HepG2 (cell line): ENCODE measurements around the gene RPRD2. TPM values are rescaled to one million over a fixed set of nuclear protein-coding genes. Genes with fewer than 3 reads are reported as not detected.

Source experiments
- ARHGAP35 ChIP-seq: sonication (generic); formaldehyde crosslinking; IDR thresholded peaks from 2 replicates; pipeline ENCODE4 v1.9.0; 2022; ENCODE audit warnings: mild to moderate bottlenecking, inconsistent platforms, moderate library complexity, missing genetic modification reagents, borderline replicate concordance
- CHD4 ChIP-seq: fragments of 200-600 bp; sonication (generic); IDR thresholded peaks from 2 replicates; pipeline ENCODE4 v1.7.0; 2017; ENCODE audit warnings: mild to moderate bottlenecking, low read length, borderline replicate concordance
- DRAP1 ChIP-seq: IDR thresholded peaks from 2 replicates; pipeline ENCODE4 v1.6.1; 2016; ENCODE audit warnings: missing genetic modification reagents, missing compliant biosample characterization
- ETV6 ChIP-seq: sonication (generic); formaldehyde crosslinking; conservative IDR thresholded peaks from 2 replicates; pipeline ENCODE4 v1.4.0; 2020; ENCODE audit warnings: missing genetic modification reagents
- FOXO1 ChIP-seq: sonication (generic); formaldehyde crosslinking; IDR thresholded peaks from 2 replicates; pipeline ENCODE4 v1.4.0; 2020; ENCODE audit warnings: missing genetic modification reagents
- JUND ChIP-seq: sonication (generic); formaldehyde crosslinking; IDR thresholded peaks from 2 replicates; pipeline ENCODE4 v1.8.0; 2022; ENCODE audit warnings: mild to moderate bottlenecking, missing genetic modification reagents
- MAF1 ChIP-seq: sonication (generic); formaldehyde crosslinking; IDR thresholded peaks from 2 replicates; pipeline ENCODE4 v1.5.0; 2020; ENCODE audit warnings: missing genetic modification reagents, borderline replicate concordance
- MIER2 ChIP-seq: IDR thresholded peaks from 2 replicates; pipeline ENCODE4 v1.6.1; 2016; ENCODE audit warnings: missing biosample characterization, missing genetic modification reagents
- MLX ChIP-seq: IDR thresholded peaks from 2 replicates; pipeline ENCODE4 v1.6.1; 2016
- MXI1 ChIP-seq: IDR thresholded peaks from 3 replicates; pipeline ENCODE4 v1.6.1; 2012; ENCODE audit warnings: low read depth, low read length, inconsistent platforms, borderline replicate concordance
- MZF1 ChIP-seq: sonication (generic); formaldehyde crosslinking; IDR thresholded peaks from 2 replicates; pipeline ENCODE4 v1.8.1; 2023; ENCODE audit warnings: mild to moderate bottlenecking, missing genetic modification reagents, borderline replicate concordance
- NFYB ChIP-seq: sonication (generic); formaldehyde crosslinking; IDR thresholded peaks from 2 replicates; pipeline ENCODE4 v1.4.0; 2020; ENCODE audit warnings: missing genetic modification reagents
- RBAK ChIP-seq: sonication (generic); formaldehyde crosslinking; IDR thresholded peaks from 2 replicates; pipeline ENCODE4 v1.5.1; 2020; ENCODE audit warnings: mild to moderate bottlenecking, missing genetic modification reagents
- RORA ChIP-seq: sonication (generic); formaldehyde crosslinking; IDR thresholded peaks from 2 replicates; pipeline ENCODE4 v1.5.0; 2020; ENCODE audit warnings: mild to moderate bottlenecking, missing genetic modification reagents, moderate library complexity
- SOX5 ChIP-seq: IDR thresholded peaks from 2 replicates; pipeline ENCODE4 v1.6.1; 2016; ENCODE audit warnings: borderline replicate concordance
- TBP ChIP-seq: sonication (generic); formaldehyde crosslinking; IDR thresholded peaks from 2 replicates; pipeline ENCODE4 v1.5.0; 2020; ENCODE audit warnings: missing genetic modification reagents
- ZBTB25 ChIP-seq: IDR thresholded peaks from 2 replicates; pipeline ENCODE4 v1.6.1; 2018; ENCODE audit warnings: missing genetic modification reagents
- ZFP36 ChIP-seq: fragments of 150-350 bp; IDR thresholded peaks from 2 replicates; pipeline ENCODE4 v1.6.1; 2018; ENCODE audit warnings: borderline replicate concordance, low read length, low read depth; ENCODE audit not compliant: partially characterized antibody
- ZKSCAN5 ChIP-seq: sonication (generic); formaldehyde crosslinking; IDR thresholded peaks from 2 replicates; pipeline ENCODE4 v1.5.1; 2020; ENCODE audit warnings: mild to moderate bottlenecking, missing genetic modification reagents
- ZNF10 ChIP-seq: sonication (generic); formaldehyde crosslinking; IDR thresholded peaks from 2 replicates; pipeline ENCODE4 v1.4.0; 2020; ENCODE audit warnings: mild to moderate bottlenecking, low read depth, missing genetic modification reagents, borderline replicate concordance
- ZNF30 ChIP-seq: sonication (generic); formaldehyde crosslinking; IDR thresholded peaks from 2 replicates; pipeline ENCODE4 v1.5.0; 2020; ENCODE audit warnings: mild to moderate bottlenecking, missing genetic modification reagents
- ZNF367 ChIP-seq: sonication (generic); formaldehyde crosslinking; IDR thresholded peaks from 2 replicates; pipeline ENCODE4 v1.4.0; 2020; ENCODE audit warnings: missing genetic modification reagents, borderline replicate concordance
- ZNF446 ChIP-seq: sonication (generic); formaldehyde crosslinking; IDR thresholded peaks from 2 replicates; pipeline ENCODE4 v1.5.0; 2020; ENCODE audit warnings: mild to moderate bottlenecking, missing genetic modification reagents
- ZSCAN12 ChIP-seq: sonication (generic); formaldehyde crosslinking; IDR thresholded peaks from 2 replicates; pipeline ENCODE4 v1.9.0; 2021; ENCODE audit warnings: mild to moderate bottlenecking, missing genetic modification reagents
- polyA plus RNA-seq, 8 experiments: library from polyadenylated mRNA; depleted of rRNA in 3 of 8; stranded (reverse) in 7 of 8; unstranded in 1 of 8; fragments of >200 nt; fragmentation: Illumina TruSeq in 4 of 8; extraction: Trizol in 4 of 8; gene quantifications; 2 replicates each; pipeline versions ENCODE4 v1.2.1 to v1.2.3, GENCODE V29; 2011 to 2016; ENCODE audit warnings: low read depth in 4 of 8, missing spikeins in 1 of 8, mixed read lengths in 1 of 8; ENCODE audit not compliant: insufficient read depth in 1 of 8
- total RNA-seq, 5 experiments: library from RNA; depleted of rRNA; stranded (reverse); fragments of >200 nt; fragmentation: Illumina TruSeq; extraction: Trizol; gene quantifications; 2 replicates each; pipeline ENCODE4 v1.2.3, GENCODE V29; 2016; ENCODE audit warnings: low read depth in 1 of 5
- TF ChIP-seq, protein P1 (sequence below): sonication (generic); formaldehyde crosslinking; IDR thresholded peaks from 2 replicates; pipeline ENCODE4 v1.5.0; 2020; ENCODE audit warnings: missing genetic modification reagents

The RPRD2 gene
- total and polyA plus RNA-seq, 2 of the 13 experiments (the other 11 are each of a cell fraction or from before 2014, with no cell fraction given): 8.0 to 8.9 TPM

- TF ChIP-seq ZBTB25 (CRISPR knock-in tag) (peak; percentile 16; the same call in 1 of the 2 replicates), NFYB (CRISPR knock-in tag) (peak; percentile 81), ZKSCAN5 (CRISPR knock-in tag) (no peak), MXI1 (0 out of 3 replicates have a peak, but pooled peaks have one; percentile 24), ZNF367 (0 out of 2 replicates have a peak, but pooled peaks have one; percentile 58), MAF1 (CRISPR knock-in tag) (no peak), MIER2 (CRISPR knock-in tag) (no peak), CHD4 (no peak), RBAK (CRISPR knock-in tag) (no peak), JUND (CRISPR knock-in tag) (no peak), DRAP1 (CRISPR knock-in tag) (peak; percentile 43; the same call in 1 of the 2 replicates), ARHGAP35 (CRISPR knock-in tag) (no peak), SOX5 (CRISPR knock-in tag) (no peak; the same call in 1 of the 2 replicates), ETV6 (CRISPR knock-in tag) (no peak), ZSCAN12 (CRISPR knock-in tag) (no peak), FOXO1 (CRISPR knock-in tag) (no peak), MLX (no peak; the same call in 1 of the 2 replicates), ZFP36 (no peak), RORA (no peak), ZNF10 (CRISPR knock-in tag) (no peak), ZNF30 (no peak), ZNF446 (CRISPR knock-in tag) (no peak), TBP (no peak), MZF1 (CRISPR knock-in tag) (0 out of 2 replicates have a peak, but pooled peaks have one; percentile 44)
- TF ChIP-seq, protein P1, sequence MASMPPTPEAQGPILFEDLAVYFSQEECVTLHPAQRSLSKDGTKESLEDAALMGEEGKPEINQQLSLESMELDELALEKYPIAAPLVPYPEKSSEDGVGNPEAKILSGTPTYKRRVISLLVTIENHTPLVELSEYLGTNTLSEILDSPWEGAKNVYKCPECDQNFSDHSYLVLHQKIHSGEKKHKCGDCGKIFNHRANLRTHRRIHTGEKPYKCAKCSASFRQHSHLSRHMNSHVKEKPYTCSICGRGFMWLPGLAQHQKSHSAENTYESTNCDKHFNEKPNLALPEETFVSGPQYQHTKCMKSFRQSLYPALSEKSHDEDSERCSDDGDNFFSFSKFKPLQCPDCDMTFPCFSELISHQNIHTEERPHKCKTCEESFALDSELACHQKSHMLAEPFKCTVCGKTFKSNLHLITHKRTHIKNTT: no peak
Measured at GRCh38 chr1:150363426-150364230, at the start of gene RPRD2 (continued).
